ENCODE measurements around the gene WDR45B.

The WDR45B gene

DNA sequence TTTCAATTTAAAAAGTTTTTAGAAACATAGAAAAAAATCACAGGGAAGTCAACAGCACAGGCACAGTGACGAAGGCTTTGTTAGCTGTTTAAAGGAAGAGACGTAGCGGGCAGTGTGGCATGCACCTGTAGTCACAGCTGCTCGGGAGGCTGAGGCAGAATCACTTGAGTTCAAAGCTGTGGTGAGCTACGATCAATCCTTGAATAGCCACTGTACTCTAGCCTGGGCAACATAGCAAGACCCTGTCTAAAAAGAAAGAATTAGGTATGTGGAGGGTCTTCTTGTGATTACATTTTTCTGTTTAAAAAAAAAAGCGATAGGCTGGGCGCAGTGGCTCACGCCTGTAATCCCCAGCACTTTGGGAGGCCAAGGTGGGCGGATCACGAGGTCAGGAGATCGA lies 78.6 kb downstream of the WDR45B start:
- ATAC-seq = no peak
- TF ChIP-seq, protein P1, sequence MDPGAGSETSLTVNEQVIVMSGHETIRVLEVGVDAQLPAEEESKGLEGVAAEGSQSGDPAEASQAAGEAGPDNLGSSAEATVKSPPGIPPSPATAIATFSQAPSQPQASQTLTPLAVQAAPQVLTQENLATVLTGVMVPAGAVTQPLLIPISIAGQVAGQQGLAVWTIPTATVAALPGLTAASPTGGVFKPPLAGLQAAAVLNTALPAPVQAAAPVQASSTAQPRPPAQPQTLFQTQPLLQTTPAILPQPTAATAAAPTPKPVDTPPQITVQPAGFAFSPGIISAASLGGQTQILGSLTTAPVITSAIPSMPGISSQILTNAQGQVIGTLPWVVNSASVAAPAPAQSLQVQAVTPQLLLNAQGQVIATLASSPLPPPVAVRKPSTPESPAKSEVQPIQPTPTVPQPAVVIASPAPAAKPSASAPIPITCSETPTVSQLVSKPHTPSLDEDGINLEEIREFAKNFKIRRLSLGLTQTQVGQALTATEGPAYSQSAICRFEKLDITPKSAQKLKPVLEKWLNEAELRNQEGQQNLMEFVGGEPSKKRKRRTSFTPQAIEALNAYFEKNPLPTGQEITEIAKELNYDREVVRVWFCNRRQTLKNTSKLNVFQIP (CRISPR knock-in tag; IDR thresholded peaks at IDR 0.05; ENCODE audit: borderline replicate concordance, low read depth) = no peak
- no peak for TF ChIP-seq ZC3H10 (CRISPR knock-in tag; IDR thresholded peaks at IDR 0.05)

DNA sequence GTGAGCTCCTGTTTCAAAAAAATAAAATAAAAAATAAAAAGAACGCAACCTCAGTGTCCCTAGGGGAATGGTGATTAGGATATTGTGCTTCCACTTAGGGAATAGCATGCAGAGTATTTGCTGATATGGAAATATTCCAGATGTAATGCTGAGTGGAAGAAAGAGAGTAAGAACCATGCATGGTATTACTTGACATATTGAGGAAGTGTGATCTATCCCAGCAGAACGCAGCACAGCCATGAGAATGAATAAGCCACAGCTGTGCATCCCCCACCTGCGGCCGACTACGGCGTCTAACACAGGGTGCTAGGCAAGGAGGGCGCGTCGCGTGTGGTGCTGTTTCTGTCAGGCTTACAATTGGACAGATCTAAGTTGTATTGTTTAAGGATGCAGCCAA lies 79.2 kb downstream of the WDR45B start:
- TF ChIP-seq RARB (CRISPR knock-in tag; IDR thresholded peaks at IDR 0.05) (no peak), ZNF565 (CRISPR knock-in tag; conservative IDR thresholded peaks at IDR 0.05; ENCODE audit: low read depth) (no peak), OSR1 (CRISPR knock-in tag; IDR thresholded peaks at IDR 0.05) (no peak), TCF4 (CRISPR knock-in tag; IDR thresholded peaks at IDR 0.05; ENCODE audit: borderline replicate concordance) (no peak), ZFP3 (CRISPR knock-in tag; IDR thresholded peaks at IDR 0.05) (no peak), PPARA (CRISPR knock-in tag; IDR thresholded peaks at IDR 0.05; ENCODE audit: borderline replicate concordance) (no peak)
- TF ChIP-seq, protein P2, sequence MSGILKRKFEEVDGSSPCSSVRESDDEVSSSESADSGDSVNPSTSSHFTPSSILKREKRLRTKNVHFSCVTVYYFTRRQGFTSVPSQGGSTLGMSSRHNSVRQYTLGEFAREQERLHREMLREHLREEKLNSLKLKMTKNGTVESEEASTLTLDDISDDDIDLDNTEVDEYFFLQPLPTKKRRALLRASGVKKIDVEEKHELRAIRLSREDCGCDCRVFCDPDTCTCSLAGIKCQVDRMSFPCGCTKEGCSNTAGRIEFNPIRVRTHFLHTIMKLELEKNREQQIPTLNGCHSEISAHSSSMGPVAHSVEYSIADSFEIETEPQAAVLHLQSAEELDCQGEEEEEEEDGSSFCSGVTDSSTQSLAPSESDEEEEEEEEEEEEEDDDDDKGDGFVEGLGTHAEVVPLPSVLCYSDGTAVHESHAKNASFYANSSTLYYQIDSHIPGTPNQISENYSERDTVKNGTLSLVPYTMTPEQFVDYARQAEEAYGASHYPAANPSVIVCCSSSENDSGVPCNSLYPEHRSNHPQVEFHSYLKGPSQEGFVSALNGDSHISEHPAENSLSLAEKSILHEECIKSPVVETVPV (CRISPR knock-in tag; IDR thresholded peaks at IDR 0.05) = no peak
- TF ChIP-seq, protein P3, sequence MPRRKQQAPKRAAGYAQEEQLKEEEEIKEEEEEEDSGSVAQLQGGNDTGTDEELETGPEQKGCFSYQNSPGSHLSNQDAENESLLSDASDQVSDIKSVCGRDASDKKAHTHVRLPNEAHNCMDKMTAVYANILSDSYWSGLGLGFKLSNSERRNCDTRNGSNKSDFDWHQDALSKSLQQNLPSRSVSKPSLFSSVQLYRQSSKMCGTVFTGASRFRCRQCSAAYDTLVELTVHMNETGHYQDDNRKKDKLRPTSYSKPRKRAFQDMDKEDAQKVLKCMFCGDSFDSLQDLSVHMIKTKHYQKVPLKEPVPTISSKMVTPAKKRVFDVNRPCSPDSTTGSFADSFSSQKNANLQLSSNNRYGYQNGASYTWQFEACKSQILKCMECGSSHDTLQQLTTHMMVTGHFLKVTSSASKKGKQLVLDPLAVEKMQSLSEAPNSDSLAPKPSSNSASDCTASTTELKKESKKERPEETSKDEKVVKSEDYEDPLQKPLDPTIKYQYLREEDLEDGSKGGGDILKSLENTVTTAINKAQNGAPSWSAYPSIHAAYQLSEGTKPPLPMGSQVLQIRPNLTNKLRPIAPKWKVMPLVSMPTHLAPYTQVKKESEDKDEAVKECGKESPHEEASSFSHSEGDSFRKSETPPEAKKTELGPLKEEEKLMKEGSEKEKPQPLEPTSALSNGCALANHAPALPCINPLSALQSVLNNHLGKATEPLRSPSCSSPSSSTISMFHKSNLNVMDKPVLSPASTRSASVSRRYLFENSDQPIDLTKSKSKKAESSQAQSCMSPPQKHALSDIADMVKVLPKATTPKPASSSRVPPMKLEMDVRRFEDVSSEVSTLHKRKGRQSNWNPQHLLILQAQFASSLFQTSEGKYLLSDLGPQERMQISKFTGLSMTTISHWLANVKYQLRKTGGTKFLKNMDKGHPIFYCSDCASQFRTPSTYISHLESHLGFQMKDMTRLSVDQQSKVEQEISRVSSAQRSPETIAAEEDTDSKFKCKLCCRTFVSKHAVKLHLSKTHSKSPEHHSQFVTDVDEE (CRISPR knock-in tag; IDR thresholded peaks at IDR 0.05) = no peak
- ATAC-seq = no peak

DNA sequence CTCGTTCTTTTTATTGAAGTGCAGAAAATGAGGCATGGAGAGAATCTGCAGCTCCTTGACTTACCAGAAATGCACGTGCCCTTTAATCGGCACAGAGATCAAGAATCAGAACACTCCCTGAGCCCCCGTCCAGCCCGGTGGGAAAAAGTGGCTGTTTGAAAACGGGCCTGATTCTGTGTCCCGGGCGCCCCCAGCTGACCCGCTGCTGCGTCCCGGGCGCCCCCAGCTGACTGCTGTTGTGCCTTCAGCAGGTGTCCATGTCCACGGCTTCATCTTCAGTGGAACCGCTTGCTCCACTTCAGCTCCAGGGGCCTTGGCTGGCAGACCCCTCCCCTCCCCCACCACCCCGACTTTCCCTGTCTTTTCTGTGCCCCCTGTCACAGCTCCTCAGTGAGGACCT lies 81.0 kb downstream of the WDR45B start:
- no peak for ATAC-seq
- TF ChIP-seq ZFP30 (CRISPR knock-in tag; IDR thresholded peaks at IDR 0.05) (no peak), TCF4 (CRISPR knock-in tag; IDR thresholded peaks at IDR 0.05; ENCODE audit: borderline replicate concordance) (no peak), TOX (CRISPR knock-in tag; IDR thresholded peaks at IDR 0.05; ENCODE audit: borderline replicate concordance) (no peak), ESRRG (CRISPR knock-in tag; IDR thresholded peaks at IDR 0.05) (no peak), SNAI2 (CRISPR knock-in tag; IDR thresholded peaks at IDR 0.05) (no peak), CSDC2 (CRISPR knock-in tag; IDR thresholded peaks at IDR 0.05) (no peak), ISL1 (CRISPR knock-in tag; IDR thresholded peaks at IDR 0.05) (no peak), PPARA (CRISPR knock-in tag; IDR thresholded peaks at IDR 0.05; ENCODE audit: borderline replicate concordance) (no peak), GLIS3 (CRISPR knock-in tag; IDR thresholded peaks at IDR 0.05) (no peak), ZC3H10 (CRISPR knock-in tag; IDR thresholded peaks at IDR 0.05) (no peak), OSR1 (CRISPR knock-in tag; IDR thresholded peaks at IDR 0.05) (no peak), ZNF565 (CRISPR knock-in tag; conservative IDR thresholded peaks at IDR 0.05; ENCODE audit: low read depth) (no peak), ZNF8 (CRISPR knock-in tag; IDR thresholded peaks at IDR 0.05) (no peak)
- TF ChIP-seq, protein P4, sequence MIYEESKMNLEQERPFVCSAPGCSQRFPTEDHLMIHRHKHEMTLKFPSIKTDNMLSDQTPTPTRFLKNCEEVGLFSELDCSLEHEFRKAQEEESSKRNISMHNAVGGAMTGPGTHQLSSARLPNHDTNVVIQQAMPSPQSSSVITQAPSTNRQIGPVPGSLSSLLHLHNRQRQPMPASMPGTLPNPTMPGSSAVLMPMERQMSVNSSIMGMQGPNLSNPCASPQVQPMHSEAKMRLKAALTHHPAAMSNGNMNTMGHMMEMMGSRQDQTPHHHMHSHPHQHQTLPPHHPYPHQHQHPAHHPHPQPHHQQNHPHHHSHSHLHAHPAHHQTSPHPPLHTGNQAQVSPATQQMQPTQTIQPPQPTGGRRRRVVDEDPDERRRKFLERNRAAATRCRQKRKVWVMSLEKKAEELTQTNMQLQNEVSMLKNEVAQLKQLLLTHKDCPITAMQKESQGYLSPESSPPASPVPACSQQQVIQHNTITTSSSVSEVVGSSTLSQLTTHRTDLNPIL (CRISPR knock-in tag; IDR thresholded peaks at IDR 0.05; ENCODE audit: low read depth) = no peak
- TF ChIP-seq, protein P1 (CRISPR knock-in tag; IDR thresholded peaks at IDR 0.05; ENCODE audit: borderline replicate concordance, low read depth) = no peak
- TF ChIP-seq, protein P2 (CRISPR knock-in tag; IDR thresholded peaks at IDR 0.05) = no peak
